Fibroblast of the aortic adventitia (primary cell): Measurements from ENCODE around the gene EPB41L4A. TPM values are rescaled to one million over a fixed set of nuclear protein-coding genes. Genes with fewer than 3 reads are reported as not detected.

Experiments used
- DNase-seq: peaks from one replicate; pipeline ENCODE4 v3.0.0-alpha.2; 2010; ENCODE audit warnings: low read depth
- H3K4me3 ChIP-seq: 2 replicates; pipeline ENCODE4 v1.5.1; 2011; ENCODE audit warnings: low read depth, mild to moderate bottlenecking, control low read depth, low read length, moderate library complexity
- small RNA-seq: library from RNA; depleted of rRNA; stranded (forward); fragments of <200 nt; gene quantifications from one replicate; pipeline ENCODE3, GENCODE V24; 2012
- total RNA-seq: library from RNA; depleted of rRNA; stranded (reverse); fragments of >200 nt; gene quantifications from 2 replicates; pipeline ENCODE4 v1.2.3, GENCODE V29; 2012; ENCODE audit warnings: low replicate concordance
- TF ChIP-seq, protein P1 (sequence below): IDR thresholded peaks from 2 replicates; pipeline ENCODE4 v1.5.1; 2011; ENCODE audit warnings: mild to moderate bottlenecking, low read length, control low read depth, inconsistent platforms; ENCODE audit not compliant: insufficient read depth

Gene EPB41L4A
- total RNA-seq, 1 donor, result 0.54 TPM

DNA sequence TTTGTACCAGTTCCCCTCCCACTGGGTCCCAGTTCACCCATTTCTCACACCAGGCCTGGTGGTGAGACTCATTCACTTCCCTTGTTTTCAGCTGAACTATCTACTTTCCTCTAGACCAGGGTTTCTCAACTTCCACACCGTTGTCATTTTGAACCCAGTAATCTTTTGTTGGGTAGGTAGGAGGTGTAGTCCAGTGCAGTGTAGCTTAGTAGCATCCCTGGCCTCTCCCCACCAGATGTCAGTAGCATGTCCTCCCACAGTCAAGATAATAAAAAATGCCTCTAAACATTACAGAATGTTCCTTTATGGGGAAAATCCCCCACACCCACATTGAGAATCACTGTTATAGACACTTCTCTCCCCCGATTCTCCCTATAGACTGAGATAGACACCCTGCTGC is 299.1 kb downstream of the EPB41L4A start:
- DNase-seq, result no peak
- TF ChIP-seq, protein P1, sequence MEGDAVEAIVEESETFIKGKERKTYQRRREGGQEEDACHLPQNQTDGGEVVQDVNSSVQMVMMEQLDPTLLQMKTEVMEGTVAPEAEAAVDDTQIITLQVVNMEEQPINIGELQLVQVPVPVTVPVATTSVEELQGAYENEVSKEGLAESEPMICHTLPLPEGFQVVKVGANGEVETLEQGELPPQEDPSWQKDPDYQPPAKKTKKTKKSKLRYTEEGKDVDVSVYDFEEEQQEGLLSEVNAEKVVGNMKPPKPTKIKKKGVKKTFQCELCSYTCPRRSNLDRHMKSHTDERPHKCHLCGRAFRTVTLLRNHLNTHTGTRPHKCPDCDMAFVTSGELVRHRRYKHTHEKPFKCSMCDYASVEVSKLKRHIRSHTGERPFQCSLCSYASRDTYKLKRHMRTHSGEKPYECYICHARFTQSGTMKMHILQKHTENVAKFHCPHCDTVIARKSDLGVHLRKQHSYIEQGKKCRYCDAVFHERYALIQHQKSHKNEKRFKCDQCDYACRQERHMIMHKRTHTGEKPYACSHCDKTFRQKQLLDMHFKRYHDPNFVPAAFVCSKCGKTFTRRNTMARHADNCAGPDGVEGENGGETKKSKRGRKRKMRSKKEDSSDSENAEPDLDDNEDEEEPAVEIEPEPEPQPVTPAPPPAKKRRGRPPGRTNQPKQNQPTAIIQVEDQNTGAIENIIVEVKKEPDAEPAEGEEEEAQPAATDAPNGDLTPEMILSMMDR, result no peak

DNA sequence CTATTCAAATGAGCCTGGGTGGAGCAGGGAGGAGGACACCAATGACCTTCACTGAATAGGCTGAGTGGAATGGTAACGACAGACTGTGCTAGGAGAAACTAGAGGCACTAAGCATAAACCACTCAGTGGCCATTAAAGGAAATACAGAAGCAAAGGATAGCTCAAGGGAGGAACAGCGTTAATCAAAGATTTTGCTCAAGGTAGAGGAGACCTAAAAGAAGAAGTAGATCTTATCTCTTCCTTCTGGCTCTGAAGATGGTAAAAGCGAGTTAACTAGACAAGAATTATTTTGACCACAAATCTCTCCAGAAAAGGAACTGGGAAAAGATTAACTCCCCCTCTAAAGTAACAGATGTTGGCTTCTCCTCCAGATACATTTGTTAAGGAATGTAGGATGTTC is 299.6 kb downstream of the EPB41L4A start:
- TF ChIP-seq, protein P1, result no peak
- no peak overlapping the region for H3K4me3 ChIP-seq
- no peak for DNase-seq

More for the DNA sequence above, 299.1 kb downstream of the EPB41L4A start:
- no peak overlapping the region for H3K4me3 ChIP-seq

DNA sequence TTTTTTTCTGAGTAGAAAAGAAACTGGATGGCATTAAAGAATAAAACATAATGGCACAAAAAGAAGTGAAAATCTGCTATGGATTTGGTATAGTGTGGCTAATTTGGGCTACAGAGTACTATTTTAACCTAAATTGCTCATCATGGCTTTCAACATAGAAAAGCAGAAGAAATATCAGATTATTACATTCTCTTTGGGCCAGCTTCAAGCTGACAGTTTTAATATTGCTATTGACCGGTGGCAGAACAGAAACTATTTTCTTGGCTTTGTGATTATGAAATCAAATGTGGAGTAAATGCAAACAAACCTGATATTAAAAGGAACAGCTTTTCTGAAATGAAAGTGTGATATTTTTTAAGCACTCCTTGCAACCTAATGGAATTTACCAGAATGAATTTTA is 301.5 kb downstream of the EPB41L4A start:
- TF ChIP-seq, protein P1, result no peak
- H3K4me3 ChIP-seq, result no peak overlapping the region
- no peak for DNase-seq

DNA sequence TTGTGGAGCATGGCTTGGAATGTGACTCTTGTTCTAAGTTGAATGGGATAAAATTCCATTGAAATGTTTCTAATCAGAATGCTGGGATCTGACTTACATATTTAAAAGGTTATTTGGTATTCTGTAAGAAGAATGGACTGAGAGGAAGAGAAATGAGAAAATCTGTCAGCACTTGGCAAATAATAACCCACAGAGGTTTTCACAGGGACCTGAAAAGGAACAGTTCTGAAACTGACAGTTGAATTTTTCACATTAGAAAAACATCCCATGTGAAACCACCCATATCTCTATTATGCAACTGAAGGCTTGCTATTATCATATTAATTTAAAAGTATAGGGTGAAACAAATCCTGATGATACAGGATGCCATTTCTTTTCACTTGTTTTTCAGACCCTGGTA is 302.7 kb downstream of the EPB41L4A start:
- peak; percentile 40 for DNase-seq
- TF ChIP-seq, protein P1, result no peak

DNA sequence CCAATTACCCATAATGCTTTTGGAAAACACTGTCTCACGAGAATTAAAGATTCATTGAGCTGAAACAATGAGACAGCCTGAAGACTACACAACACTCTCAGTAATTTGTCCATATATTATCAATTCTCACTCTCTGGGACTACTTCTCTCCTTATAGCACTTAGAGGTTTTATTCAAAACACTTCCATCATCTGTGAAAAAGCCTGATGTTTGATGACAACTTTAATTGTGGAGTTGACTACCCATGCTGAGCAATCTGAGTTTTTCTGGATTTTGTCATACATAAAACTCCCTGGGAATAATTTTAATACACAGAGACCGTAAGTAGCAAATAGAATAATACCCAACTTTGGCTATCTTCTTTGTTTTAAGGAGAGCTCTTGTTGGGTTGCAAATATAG is 305.5 kb downstream of the EPB41L4A start:
- DNase-seq, result no peak
- TF ChIP-seq, protein P1, result no peak

More for the DNA sequence above, 302.7 kb downstream of the EPB41L4A start:
- no peak overlapping the region for H3K4me3 ChIP-seq

More for the DNA sequence above, 305.5 kb downstream of the EPB41L4A start:
- H3K4me3 ChIP-seq, result no peak overlapping the region

Small RNAs within 50 kb of the gene (small RNA-seq; reads per million reads assigned to genes)
- gene AC010265.1 (not detected), gene HMGB3P16 (not detected), gene SNORA13 (68.9 reads per million, percentile 97 among the genes with 10 or more reads in this experiment)
